Inferior parietal cortex (tissue), 1 donor: ENCODE results near the gene TBC1D16.

Source experiments
- DNase-seq: peaks from one replicate; pipeline ENCODE4 v3.0.0-alpha.2; 2016; ENCODE audit errors: extremely low spot score

The TBC1D16 gene

GRCh38 chr17:79952265-79952877, 83.3 kb downstream of the TBC1D16 start:
- DNase-seq = no peak

- peak; percentile 38 for DNase-seq
Observed at GRCh38 chr17:79951361-79952264, 84.1 kb downstream of the TBC1D16 start.

- peak; percentile 75 for DNase-seq
Observed at GRCh38 chr17:79950751-79951150, 84.9 kb downstream of the TBC1D16 start.

- DNase-seq = no peak
Observed at GRCh38 chr17:79950306-79950705, 85.4 kb downstream of the TBC1D16 start.

DNA sequence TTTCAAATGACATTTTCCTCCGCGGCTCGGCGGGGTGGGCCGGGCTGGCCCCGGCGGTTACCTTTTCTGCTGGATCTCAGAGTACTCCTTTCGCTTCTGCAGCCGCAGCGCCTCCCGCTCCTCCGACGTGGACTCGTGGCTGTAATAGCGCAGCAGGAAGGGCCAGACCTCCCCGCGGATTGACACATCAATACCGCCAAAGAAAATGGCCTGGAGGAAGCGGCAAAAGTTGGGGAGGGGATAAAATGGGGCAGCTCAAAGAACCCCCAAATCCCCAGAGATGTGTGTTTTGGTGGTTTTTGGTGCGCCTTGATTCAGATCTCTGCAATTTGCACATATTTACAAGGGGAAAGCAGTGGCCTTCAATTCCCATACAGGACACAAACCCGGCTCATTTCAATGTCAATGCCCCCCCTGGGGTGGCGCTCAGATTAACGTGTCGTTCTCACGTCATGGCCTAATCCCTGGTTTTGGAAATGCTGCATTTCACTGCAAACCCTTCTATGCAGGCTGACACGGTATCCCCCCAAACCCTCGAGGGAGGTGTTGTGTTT, 85.9 kb downstream of the TBC1D16 start:
- no peak for DNase-seq

DNA sequence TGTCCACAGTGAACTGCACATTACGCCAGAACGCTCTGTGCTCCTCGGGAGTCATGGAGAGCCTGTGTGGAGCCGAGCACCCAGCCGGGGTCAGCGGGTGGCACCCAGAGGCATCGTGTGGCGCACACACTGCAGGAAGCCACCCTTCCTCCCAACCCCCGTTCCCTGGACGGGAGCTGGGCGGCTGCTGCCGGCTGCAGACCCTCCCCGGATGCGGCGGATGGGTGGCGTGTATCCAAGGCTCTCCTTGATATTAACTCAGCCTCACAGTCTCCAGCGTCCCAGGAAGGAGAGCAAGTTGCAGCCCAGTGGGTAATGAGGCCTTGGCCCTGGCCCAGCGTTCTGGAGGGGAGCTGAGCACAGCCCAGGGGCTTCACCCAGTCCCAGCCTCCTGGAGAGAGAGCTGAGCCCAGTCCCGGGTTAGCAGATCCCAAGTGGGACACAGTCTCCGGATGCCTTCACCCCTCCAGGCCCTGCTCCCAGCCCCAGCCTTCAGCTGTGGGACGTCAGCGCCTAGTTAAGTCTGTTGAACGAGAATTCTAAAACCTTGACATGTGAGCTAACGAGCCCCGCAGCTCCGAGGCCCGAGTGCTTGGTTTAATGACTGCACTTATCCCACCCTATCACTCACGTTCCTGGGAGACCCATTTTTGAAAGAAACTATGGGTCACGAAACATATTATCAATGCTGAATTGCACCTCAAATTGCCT, 86.6 kb downstream of the TBC1D16 start:
- no peak for DNase-seq

DNA sequence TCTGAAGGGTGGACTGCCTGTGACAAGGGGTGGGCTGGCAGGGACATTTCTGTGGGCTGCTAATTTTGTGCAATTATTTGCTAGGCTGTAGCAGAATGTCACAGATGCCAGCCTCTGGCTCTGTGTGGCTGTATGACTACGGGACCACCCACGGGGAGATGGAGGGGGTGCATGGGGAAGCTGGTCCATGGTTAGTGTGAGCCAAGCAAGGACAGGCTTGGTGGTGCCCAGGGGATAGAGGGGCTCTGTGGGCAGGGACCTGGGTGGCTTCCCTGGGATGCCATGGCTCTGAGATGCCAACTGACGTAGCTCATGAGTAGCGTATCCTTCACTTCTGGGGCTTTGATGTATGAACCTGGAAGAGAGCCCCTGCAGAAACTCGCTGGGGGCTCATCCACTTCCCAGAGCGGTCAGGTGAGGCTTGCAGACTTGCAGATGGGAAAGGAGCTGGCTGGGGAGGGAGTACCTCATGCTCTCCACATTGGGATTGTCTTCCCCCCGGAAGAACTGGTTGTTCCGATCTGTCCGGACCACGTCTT, 87.2 kb downstream of the TBC1D16 start:
- no peak for DNase-seq

GRCh38 chr17:79947351-79948031, 88.2 kb downstream of the TBC1D16 start:
- no peak for DNase-seq

GRCh38 chr17:79946352-79947231, 89.1 kb downstream of the TBC1D16 start:
- no peak for DNase-seq

DNA sequence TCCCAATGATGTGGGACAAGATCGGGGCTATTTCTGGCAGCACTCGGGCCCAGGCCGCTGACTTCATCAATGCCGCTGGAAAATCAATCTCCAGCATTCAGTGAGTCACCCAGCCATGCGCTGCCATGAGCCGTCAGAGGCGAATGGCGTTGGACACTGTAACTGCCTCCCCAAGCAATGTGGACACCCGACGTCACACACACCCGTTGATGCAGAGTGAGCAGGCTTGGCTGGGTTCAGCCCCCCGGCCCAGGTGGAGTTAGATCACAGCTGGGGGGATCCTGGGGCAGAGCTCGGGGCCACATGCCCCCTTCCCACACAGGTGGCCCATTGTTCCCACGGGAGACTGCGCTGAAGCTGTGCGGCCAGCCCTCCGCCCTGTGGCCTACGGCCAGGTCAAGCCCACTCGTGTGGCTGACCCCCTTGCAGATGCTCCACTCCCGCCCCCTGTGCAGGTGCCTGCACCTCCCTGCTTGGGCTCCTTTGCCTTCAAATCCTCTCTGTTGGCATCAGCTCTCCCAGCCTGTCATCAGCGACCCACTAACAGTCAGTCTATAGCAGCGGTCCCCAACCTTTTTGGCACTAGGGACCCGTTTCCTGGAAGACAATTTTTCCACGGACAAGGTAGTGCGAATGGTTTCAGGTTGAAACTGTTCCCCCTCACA, 89.9 kb downstream of the TBC1D16 start:
- DNase-seq = no peak

DNA sequence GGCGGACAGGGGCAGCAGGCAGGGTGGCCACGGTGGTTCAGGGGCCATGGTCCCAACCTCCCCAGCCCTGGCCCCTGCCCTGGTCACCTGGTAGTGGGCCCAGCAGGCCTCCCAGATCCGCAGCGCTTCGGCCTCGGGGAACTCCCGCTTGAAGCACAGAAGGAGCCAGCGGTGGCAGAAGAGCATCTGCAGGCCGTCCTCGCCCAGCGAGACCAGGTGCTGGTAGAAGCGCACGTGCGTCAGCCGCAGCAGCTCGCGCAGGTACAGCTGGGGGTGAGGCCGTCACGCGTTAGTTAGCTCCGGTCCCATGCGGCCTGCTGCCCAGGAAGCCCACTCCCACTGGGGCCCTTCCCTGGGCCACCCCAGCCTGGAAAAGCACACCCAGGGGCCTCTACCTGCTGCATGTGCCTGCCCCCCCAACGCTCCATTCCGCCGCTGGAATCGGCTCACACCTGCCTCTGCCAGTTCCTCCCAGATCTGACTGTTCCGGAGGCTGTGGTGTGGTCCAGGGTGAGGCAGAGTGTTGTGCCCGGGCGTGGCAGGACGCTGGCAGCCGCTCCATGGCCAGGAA, 90.8 kb downstream of the TBC1D16 start:
- DNase-seq = no peak

- no peak for DNase-seq
Observed at GRCh38 chr17:79944251-79944812, 91.3 kb downstream of the TBC1D16 start.

DNA sequence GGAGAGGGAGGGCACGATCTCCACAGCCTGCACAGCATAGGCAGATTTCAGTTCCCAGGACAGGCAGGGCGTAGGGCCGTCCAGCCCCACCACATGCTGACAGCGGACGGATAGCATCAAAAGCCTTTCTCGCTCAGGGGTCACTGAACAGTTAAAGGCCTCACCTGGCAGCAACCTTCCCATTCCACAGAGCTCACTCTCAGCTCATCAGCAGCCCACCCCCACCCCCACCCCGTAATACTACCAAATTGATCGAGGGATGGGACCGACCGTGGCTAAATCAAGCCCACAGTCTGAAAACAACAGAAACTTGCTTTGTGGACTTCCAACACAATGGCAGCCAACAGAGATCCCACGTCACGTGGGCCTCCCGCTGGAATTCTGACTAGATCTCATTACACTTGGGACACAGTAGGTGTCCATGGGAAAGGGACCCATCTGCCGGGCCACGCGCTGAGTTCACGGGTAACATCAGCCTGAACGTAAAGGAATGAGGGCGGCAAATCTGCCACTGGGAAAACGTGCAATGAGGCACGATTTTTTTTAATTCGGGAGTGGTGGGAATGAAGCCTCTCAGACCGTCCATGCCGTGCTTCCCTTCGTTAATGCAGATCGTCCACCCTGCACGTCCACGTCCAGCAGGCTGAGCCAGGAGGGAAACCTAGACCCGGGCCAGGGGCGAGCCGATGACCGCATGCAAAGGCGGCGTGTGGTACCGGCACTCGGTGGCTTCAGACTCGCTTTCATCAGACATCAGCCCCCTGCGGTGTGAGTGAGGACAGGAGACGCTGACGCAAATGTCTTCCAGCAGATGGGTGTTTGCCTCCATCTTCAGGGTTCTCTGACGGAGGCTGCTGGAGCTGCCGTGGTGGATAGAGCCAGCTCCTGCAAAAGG, 92.1 kb downstream of the TBC1D16 start:
- no peak for DNase-seq

DNA sequence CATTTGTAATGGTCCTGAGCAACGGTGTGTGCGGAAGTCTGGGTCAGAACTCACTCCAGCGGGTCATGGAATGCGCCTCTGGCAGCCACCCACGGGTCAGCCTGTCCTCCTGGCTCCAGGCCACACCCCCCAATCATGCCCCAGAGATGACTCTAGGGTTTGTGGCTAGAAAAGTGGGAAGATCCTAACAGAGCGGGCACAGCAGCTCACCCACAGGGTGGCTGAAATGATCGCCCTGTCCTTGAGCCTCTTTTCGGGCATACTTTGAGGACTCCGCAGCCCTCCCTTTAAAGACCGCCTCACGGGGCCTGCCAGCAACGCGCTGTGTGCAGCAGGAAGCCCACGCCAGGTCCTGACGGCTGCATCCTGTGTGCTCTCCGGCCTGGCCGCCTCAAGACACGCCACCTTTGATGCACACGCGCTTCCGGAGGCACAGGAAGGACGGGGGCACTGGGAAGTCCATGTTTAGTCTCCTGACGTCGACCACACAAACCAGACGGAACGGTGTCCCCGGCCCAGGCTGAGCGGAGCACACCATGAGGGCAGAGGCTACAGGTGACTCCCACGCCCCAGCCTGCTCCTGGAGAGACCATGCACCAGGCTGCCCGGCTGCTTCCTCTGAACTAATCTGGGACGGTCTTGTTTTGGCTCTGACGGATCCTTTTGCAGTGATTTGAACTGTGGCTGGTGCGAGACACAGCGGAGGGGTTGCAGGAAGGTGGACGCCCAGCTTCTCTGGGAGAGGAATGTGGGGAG, 92.9 kb downstream of the TBC1D16 start:
- DNase-seq = no peak

- DNase-seq = no peak
Observed at GRCh38 chr17:79942011-79942405, 93.7 kb downstream of the TBC1D16 start.

DNA sequence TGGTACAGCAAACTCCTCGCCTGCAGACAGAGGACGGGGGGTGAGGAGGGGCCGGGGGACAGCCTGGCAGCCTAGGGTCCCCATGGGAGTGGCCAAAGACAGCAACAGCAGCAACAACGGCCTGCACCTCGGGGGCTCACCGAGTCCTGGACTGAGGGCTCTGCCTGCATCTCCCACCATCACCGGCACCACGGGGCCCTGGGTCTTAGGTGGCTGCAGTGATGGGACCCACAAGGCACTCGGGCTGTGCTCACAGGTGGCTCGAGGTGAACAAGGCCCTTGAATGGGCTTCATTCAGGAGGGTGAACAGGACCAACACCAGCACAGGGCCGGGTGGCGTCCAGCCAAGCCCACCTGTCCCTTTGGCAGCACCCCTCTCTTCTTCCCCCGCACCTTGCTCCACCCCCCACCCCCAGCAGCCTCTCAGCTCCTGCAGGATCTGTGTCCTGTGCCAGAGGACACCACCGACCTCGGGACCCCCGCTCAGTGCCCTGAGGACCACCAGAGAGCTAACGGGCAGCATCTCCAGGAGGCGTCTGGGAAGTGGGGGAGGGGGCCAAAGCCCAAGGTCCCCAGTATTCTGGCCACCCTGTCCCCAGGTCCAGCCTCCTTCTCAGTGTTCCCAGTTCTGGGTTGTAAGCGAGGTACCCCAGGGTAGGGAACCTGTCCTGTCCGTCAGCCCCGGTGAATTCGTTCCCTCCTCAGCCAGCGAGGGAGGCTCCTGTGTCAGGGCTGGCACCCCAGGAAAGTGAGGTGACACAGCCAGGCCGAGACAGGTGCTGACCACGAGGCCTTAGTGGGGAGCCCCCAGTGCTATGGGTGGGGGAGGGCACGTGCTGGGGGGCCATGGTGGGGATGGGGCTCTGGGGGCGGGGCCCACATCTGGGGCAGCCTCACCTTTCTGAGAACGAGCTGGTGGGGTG, 94.3 kb downstream of the TBC1D16 start:
- DNase-seq = no peak
